A673 (cell line): ENCODE data around the gene GRK4. TPM values are rescaled to one million over a fixed set of nuclear protein-coding genes. Genes with fewer than 3 reads are reported as not detected.

ENCODE experiments used
- BruUV-seq: library from RNA; stranded (reverse); fragments of 400-500 nt; replicated peaks from 2 replicates; lab custom pipeline; 2021; lab: Mats Ljungman, UMichigan
- CTCF ChIA-PET: fragments of 300-600 bp; sonication (Branson Sonifier 250); formaldehyde crosslinking; loops from one replicate; lab custom pipeline; 2022; ENCODE audit warnings: antibody characterized with exemption; lab: Charles Lee
- POLR2A ChIA-PET: fragments of 300-600 bp; sonication (Branson Sonifier 250); formaldehyde crosslinking; loops from one replicate; lab custom pipeline; 2022; ENCODE audit warnings: antibody characterized with exemption; ENCODE audit not compliant: low non-redundant PET; lab: Charles Lee
- DNase-seq: peaks from one replicate; pipeline ENCODE4 v3.0.0-alpha.2; 2015; ENCODE audit warnings: low spot score
- H3K27ac ChIP-seq: fragments of 200-600 bp; sonication (generic); 2 replicates; pipeline ENCODE4 v1.5.1; 2016; ENCODE audit warnings: mixed run types, low read depth, mild to moderate bottlenecking, mixed read lengths, antibody characterized with exemption, low read length; ENCODE audit not compliant: poor library complexity, severe bottlenecking
- H3K27me3 ChIP-seq: fragments of 200-600 bp; sonication (generic); replicated peaks from 2 replicates; pipeline ENCODE4 v1.6.1; 2017; ENCODE audit warnings: mixed run types, low read depth, mild to moderate bottlenecking, mixed read lengths, antibody characterized with exemption, low read length; ENCODE audit not compliant: insufficient read depth, poor library complexity
- H3K36me3 ChIP-seq: fragments of 200-600 bp; sonication (generic); 2 replicates; pipeline ENCODE4 v1.6.1; 2016; ENCODE audit warnings: mixed run types, mild to moderate bottlenecking, mixed read lengths, antibody characterized with exemption, low read length; ENCODE audit not compliant: insufficient read depth, poor library complexity, severe bottlenecking
- H3K4me1 ChIP-seq: fragments of 200-600 bp; sonication (generic); 2 replicates; pipeline ENCODE4 v1.6.1; 2017; ENCODE audit warnings: mixed run types, mild to moderate bottlenecking, mixed read lengths, antibody characterized with exemption, low read length; ENCODE audit not compliant: insufficient read depth, poor library complexity, severe bottlenecking
- H3K4me3 ChIP-seq: fragments of 200-600 bp; sonication (generic); 2 replicates; pipeline ENCODE4 v1.5.1; 2016; ENCODE audit warnings: low read depth, mixed run types, mild to moderate bottlenecking, mixed read lengths, low read length; ENCODE audit not compliant: poor library complexity, severe bottlenecking
- H3K9me3 ChIP-seq: fragments of 200-600 bp; sonication (generic); 2 replicates; pipeline ENCODE4 v1.6.1; 2016; ENCODE audit warnings: mixed run types, low read depth, mild to moderate bottlenecking, mixed read lengths, antibody characterized with exemption, low read length; ENCODE audit not compliant: poor library complexity, severe bottlenecking
- CTCF ChIP-seq: fragments of 300-800, 200-600 bp; sonication (generic); conservative IDR thresholded peaks from 2 replicates; pipeline ENCODE4 v1.5.1; 2017; ENCODE audit warnings: low read depth, mild to moderate bottlenecking, antibody characterized with exemption, low read length, moderate library complexity, mixed read lengths
- EZH2 ChIP-seq: fragments of 200-600 bp; sonication (generic); IDR thresholded peaks from 2 replicates; pipeline ENCODE4 v1.6.1; 2017; ENCODE audit warnings: borderline replicate concordance, low read depth, mild to moderate bottlenecking, mixed read lengths, antibody characterized with exemption, low read length; ENCODE audit not compliant: poor library complexity, severe bottlenecking
- intact Hi-C: fragments of 100-400 bp; cut with micrococcal nuclease; formaldehyde crosslinking; loops from one replicate; pipeline ENCODE4 v1.10.0; 2022; ENCODE audit not compliant: unreplicated experiment
- total RNA-seq: library from RNA; stranded (reverse); gene quantifications from 2 replicates; pipeline ENCODE4 v1.2.3, GENCODE V29; 2021

The GRK4 gene
- total RNA-seq, 1 experiment from 2014 or later: 5.9 TPM

GRCh38 chr4:3031357-3032082 is 68.1 kb downstream of the GRK4 start:
- Histone ChIP-seq H3K27ac (no peak overlapping the region), H3K36me3 (no peaks in the 10 kb centered on the region), H3K9me3 (no peaks in the 10 kb centered on the region), H3K4me3 (no peak overlapping the region), H3K27me3 (no peaks in the 10 kb centered on the region), H3K4me1 (no peaks in the 10 kb centered on the region)
- DNase-seq: no peak
- no peak for TF ChIP-seq CTCF
- no peak for TF ChIP-seq EZH2
- BruUV-seq: no TSS peak
- POLR2A ChIA-PET: interaction anchor here (0.6 kb wide), 1 partner anchor 78 kb away, joined by 4 read pairs; no protein-coding TSS in a partner anchor
- intact Hi-C loops: loop anchor here (10.0 kb wide), 1 partner anchor 267 kb away; no protein-coding TSS in a partner anchor
- CTCF ChIA-PET: no interaction called here

- intact Hi-C loops: loop anchor here (10.0 kb wide), 1 partner anchor 269 kb away; no protein-coding TSS in a partner anchor
- Histone ChIP-seq H3K4me3 (no peak overlapping the region), H3K27me3 (no peaks in the 10 kb centered on the region), H3K27ac (no peak overlapping the region), H3K4me1 (no peaks in the 10 kb centered on the region), H3K9me3 (no peaks in the 10 kb centered on the region), H3K36me3 (no peaks in the 10 kb centered on the region)
- BruUV-seq: no TSS peak
- no peak for DNase-seq
- ChIA-PET CTCF (no interaction called here), POLR2A (no interaction called here)
- TF ChIP-seq CTCF (no peak), EZH2 (no peak)
These were observed 70.9 kb downstream of the GRK4 start for GRCh38 chr4:3034231-3034630.

GRCh38 chr4:3035249-3035648 is 71.9 kb downstream of the GRK4 start:
- TF ChIP-seq CTCF (no peak), EZH2 (no peak)
- Histone ChIP-seq H3K36me3 (no peaks in the 10 kb centered on the region), H3K4me3 (no peak overlapping the region), H3K27ac (no peak overlapping the region), H3K27me3 (no peaks in the 10 kb centered on the region), H3K4me1 (no peaks in the 10 kb centered on the region), H3K9me3 (no peaks in the 10 kb centered on the region)
- CTCF ChIA-PET: no interaction called here
- POLR2A ChIA-PET: no interaction called here
- BruUV-seq: no TSS peak
- DNase-seq: no peak
- intact Hi-C loops: loop anchor here (10.0 kb wide), 1 partner anchor 270 kb away; no protein-coding TSS in a partner anchor
